Suppressor macrophage (primary cell): ENCODE results near the gene NBPF3.
"Not testable (repeated sequence)": the region's sequence is repeated elsewhere in the genome, so short reads cannot be mapped to it uniquely, and the experiment has no call there.

Source experiments
- DNase-seq, 4 experiments: peaks; one replicate each; pipeline ENCODE4 v3.0.0-alpha.2; 2020 to 2022

NBPF3 gene

DNA sequence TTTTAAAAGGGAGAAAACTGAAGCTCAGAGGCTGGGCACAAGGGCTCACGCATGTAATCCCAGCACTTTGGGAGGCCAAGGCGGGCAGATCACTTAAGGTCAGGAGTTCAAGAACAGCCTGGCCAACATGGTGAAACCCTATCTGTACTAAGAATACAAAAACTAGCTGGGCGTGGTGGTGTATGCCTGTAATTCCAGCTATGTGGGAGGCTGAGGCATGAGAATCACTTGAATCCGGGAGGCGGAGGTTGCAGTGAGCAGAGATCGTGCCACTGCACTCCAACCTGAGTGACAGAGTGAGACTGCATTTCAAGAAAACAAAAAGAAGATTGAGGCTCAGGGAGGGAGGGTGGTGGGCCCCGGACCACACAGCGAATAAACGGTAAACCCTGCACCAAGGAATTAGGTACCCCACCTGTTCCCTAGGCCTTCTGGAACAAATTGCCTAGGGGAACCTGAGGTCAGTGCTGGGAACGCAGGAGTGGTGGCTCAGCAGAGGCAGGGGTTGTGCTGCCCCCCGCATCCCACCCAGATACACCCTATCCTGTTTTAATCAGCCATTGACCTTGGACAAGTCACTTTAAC, 79.6 kb downstream of the NBPF3 start:
- DNase-seq: not testable (repeated sequence)

DNA sequence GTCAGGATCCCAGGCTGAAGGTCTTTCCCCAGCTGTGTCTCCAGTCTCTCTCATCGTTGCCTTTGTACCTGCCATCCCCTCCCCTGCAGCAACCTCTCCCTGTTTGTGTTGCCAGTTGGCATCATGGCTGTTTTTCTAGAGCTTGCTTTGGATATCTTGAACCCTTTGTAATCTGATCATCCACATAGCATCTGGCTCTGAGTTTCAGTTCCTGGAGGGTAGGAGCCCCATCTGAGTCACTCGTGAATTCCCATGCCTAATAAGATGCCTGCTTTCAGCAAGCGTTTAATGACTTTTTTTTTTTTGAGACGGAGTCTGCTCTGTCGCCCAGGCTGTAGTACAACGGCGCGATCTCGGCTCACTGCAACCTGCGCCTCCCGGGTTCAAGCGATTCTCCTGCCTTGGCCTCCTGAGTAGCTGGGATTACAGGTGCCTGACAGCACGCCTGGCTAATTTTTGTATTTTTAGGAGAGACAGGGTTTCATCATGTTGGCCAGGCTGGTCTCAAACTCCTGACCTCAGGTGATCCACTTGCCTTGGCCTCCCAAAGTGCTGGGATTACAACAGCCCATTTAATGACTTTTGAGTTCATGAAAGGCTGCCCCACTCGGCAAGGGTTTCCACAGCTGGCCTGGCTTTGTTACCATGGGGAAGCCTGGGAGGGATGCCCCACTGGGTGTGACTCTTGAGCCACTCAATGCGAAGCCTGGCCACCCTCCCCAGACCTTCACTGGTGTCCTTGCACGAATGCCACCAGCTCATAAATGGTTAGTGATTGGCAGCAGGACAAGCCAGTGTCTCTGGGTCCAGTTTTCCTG, 81.2 kb downstream of the NBPF3 start:
- DNase-seq: peak in 1 of 4 experiments; percentile 28

DNA sequence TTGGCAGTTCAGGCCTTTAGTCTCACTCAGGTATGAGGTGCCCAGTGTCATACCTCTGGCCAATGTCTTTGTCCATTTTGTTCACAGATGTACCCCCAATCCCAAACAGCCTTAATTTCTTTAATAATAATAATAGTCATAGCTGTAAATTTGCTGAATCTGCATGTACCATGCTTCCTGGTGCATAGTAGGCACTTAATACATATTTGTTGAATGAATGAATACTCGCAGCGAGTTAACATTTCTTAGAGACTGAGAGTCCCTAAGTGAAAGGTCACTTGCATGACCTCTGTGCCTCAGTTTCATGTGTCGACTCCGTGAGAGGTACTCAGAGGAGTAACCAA, 81.8 kb downstream of the NBPF3 start:
- DNase-seq: no peak

DNA sequence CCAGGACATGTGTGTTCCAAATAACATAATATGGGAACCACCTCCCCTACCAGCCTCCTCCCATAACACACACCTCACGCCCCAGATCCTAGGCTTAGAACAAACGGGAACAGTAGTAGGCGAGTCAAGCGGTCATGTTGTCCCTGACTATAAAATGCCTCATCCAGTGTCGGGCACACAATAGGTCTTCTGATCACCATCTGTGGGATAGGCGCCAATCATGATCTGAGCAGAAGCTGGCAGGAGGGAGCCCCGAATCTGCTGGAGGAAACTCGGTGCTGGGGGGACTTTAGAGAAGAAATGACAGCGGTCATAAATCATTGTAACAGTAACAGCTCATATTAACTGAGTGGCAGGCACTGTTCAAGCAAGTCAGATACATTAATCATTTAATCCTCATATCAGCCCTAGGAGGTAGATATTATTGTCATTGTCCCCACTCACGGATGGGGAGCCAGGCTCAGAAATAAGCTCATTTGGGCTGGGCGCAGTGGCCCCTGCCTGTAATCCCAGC, 82.6 kb downstream of the NBPF3 start:
- no peak for DNase-seq

DNA sequence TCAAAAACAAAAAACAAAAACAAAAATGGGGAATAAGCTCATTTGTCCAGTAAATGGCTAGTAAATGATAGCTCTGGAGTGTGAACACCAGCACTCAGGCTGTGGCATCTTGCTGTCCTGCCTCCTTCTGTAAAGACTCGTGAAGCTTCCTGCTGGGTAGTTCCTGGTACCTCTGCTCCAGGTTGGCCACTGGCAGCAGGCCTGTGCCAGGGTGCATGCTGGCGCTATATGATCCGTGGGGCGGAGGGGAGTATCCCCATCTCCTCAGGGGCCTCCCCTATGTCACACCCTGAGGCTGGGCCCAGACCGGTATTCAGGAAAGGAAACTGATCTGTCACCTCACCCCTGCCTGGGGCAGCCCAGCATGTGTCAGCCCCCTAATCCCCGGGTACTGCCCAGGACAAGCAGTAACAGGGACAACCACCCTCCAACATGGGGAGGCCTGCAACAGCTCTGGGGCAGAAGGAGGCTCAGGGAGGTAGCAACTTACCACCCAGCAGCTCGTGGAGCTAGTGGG, 83.4 kb downstream of the NBPF3 start:
- DNase-seq: no peak

DNA sequence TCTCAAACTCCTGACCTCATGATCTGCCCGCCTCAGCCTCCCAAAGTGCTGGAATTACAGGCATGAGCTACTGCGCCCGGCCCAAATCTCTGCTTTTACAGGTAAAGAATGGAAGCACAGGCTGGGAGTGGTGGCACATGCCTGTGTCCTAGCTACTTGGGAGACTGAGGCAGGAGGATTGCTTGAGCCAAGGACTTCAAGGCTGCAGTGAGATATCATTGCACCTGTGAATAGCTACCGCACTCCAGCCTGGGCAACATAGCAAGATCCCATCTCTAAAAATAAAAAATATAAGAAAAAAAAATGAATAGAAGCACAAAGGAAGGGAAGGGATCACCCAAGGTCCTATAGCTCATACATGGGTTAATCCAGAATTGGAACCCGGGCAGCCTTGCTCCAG, 84.3 kb downstream of the NBPF3 start:
- no peak for DNase-seq

DNA sequence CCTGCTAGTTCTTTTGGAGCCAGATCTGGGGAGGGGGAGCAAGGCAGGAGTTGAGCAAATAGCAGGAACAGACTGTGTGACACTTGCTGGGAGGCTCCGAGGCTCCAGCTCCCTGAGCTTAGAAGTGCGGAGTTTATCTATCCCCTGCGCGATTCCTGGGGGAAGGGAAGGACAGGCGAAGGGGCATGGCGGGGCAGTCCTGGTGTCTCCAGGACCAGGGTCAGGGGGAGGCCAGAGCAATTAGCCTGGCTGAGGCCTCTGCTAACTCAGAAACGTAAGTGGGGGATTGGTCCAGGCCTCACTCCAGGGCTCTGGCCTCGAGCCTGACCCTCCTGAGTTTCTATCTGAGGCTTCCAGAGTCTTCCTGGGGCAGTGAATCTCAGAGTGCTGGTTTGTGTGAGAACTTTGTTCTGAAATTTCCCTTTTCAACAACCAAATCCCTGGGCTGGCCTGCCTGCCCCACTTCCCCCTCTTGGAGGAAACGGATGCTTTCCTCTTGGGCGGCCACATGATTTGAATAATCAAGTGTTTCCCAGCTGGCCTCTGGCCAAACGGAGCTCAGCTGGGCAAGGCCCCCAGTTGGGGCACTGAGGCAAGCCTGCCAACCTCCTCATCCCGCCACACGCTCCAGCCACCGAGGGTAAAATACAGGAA, 84.9 kb downstream of the NBPF3 start:
- peak; percentile 44 to 73 (median 60) for DNase-seq

DNA sequence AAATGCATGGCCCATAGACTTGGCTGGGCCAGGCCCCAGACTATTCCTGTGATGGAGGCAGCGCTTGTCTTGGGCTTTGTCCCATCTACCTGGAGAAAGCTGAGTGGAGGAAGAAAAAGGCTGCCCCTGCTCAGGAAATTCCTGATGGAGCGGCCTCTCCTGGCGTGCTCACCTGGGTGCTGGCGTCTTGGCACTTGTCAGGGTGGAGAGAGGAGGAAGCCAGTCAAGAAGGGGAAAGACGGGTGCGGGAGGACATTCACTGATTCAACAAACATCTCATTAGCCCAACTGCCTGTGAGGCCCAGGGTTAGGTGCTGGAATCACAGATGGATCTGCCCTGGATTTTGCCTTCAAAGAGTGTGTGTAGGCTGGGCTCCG, 85.4 kb downstream of the NBPF3 start:
- DNase-seq: no peak

DNA sequence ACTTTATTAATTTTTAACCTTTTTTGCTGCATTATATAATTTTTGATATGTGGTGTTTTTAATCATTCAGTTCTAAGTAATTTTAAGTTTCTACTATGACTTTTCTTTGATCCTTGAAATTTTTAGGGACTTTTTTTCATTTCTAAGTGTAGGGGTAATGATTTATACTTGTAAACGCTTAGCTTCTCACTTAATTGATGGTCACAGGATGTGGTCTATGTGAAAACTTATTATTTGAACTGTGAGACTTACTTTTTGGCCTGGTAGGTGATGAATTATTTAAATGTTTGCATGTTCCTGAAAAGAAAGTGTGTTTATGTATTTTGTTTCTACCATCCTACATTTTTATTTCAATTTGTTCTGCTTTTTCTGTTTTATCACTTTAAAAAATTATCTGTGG, 86.5 kb downstream of the NBPF3 start:
- no peak for DNase-seq

DNA sequence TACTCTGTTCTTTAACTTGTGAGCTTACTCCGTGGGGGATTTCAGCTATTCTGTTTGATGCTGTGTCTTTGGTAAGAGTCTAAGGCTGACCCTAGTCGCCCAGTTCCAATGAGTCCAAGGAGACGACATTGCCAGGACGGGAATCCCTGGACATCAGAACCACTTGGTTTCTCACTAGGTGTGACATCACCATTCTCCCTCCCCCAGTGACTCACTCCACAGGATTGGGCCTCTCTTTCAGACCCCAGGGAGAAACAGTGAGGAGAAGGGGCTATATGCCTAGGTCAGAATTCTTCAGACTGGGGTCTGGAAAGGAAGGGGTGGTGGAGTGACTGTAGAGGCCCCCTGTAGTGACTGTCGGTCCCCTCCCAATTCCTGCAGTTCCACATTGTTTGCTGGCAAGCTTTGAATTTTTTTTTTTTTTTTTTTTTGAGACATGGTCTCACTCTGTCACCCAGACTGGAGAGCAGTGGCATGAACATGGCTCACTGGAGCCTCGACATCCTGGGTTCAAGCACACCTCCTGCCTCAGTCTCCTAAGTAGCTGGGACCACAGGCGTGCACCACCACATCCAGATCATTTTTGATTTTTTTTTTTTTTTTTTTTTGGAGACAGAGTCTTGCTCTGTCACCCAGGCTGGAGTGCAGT, 90.6 kb downstream of the NBPF3 start:
- no peak for DNase-seq

DNA sequence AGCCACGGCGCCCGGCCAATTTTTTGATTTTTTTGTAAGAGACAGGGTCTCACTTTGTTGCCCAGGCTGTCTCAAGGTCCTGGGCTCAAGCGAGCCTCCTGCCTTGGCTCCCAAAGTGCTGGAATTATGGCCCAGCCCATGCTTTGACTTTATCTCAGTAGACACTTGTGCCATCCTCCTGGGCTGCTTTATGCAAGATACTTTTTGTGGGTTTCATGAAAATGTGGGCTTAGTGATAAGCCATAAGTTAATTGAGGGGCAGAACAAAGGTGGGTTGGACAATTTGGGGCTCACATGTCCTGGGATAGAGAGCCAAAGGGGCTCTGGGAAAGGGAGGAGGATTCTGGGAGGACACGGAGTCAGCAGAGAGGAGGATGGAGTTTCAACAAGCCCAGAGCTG, 91.3 kb downstream of the NBPF3 start:
- DNase-seq: no peak

DNA sequence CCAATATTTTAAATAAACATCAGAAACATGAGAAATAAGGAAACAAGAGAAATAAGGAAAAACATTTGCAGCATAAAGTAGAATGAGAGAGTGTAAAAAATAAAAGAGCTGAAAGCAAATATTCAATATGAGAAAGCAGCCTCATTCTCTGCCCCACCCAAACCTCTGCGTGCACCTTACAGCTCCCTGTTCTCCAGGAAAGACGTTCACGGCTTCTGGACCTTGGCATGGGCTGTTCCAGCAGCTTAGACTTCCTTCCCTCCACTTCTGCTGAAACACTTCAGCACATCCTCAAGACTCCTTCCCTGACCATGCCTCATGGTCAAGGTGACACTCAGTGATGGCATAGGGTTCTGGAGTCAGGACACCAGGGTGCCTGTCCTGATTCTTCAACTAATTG, 92.6 kb downstream of the NBPF3 start:
- DNase-seq: no peak

DNA sequence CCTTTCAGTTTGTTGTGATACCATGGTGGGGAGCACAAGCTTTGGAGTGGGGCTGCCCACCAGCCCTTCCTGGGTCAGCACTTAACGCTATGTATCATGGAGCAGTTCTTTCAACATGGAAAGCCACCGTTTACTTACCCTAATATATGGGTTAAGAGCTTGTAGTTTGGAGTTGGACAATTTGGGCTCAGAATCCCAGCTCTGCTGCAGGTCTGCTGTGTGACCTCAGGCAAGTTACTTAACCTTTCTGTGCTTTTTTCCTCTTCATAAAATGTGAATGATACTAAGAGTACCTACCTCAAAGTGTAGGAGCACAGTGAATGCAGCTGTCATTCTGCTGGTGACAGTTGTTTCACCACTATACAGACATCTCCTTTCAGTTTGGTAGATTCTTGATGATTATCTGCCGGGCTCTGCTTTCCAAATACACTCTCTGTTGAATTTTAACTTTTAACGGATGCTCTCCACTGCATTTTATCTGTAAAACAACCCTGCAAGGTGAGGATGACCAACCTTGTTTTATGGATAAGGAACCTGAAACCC, 93.1 kb downstream of the NBPF3 start:
- DNase-seq: no peak

DNA sequence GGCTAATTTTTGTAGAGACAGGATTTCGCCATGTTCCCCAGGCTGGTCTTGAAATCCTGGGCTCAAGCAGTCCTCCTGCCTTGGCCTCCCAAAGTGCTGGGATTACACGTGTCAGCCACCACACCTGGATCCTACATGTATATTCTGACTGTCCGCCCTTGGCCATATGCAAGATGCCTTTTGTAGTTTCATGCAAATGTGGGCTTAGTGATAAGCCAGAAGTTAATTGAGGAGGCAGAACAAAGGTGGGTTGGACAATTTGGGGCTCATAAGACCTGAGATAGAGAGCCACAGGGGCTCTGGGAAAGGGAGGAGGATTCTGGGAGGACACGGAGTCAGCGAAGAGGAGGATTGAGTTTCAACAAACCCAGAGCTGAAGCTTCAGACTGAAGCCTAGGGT, 94.2 kb downstream of the NBPF3 start:
- DNase-seq: no peak
